HUES6 (cell line): ENCODE data around the gene CECR2.

Experiments used
- H3K27ac ChIP-seq: 2 replicates; pipeline ENCODE4 v1.7.0; 2013; ENCODE audit warnings: low read depth, mild to moderate bottlenecking, low read length, inconsistent platforms
- H3K27me3 ChIP-seq: 2 replicates; pipeline ENCODE4 v1.6.1; 2013; ENCODE audit warnings: low read length; ENCODE audit not compliant: control insufficient read depth, insufficient read depth
- H3K36me3 ChIP-seq: 2 replicates; pipeline ENCODE4 v1.6.1; 2013; ENCODE audit warnings: low read length; ENCODE audit not compliant: control insufficient read depth, insufficient read depth
- H3K4me1 ChIP-seq: 2 replicates; pipeline ENCODE4 v1.6.1; 2013; ENCODE audit warnings: low read length; ENCODE audit not compliant: control insufficient read depth, insufficient read depth
- H3K4me3 ChIP-seq: 2 replicates; pipeline ENCODE4 v1.5.1; 2013; ENCODE audit warnings: low read depth, low read length
- H3K9ac ChIP-seq: one replicate; pipeline ENCODE4 v1.6.1; 2013; ENCODE audit warnings: mild to moderate bottlenecking, low read length
- H3K9me3 ChIP-seq: 2 replicates; pipeline ENCODE4 v1.6.1; 2013; ENCODE audit warnings: low read depth, low read length; ENCODE audit not compliant: control insufficient read depth, insufficient read depth

The CECR2 gene

DNA sequence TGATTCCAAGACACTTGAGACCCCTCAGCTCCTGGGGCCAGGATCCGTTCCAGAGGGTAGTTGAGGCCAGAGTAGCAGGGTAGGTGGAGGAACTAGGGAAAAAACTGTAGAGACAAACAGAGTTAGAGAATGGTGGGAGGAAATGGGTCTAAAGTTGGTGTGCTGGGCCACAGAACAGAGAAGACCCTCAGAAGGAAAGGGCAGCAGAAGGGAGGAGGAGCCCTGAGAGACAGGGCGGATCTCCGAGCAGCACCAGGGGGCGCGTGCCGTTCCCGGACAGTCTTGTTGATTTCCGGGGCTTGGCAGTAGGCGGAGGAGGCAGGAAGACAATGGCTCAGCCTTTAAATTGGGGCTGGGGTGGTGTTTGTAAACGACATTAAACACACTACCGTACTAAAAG, 2.4 kb upstream of the CECR2 start:
- no peaks in the 10 kb centered on the region for H3K36me3 ChIP-seq
- peak overlapping the region; percentile 99 for H3K27ac ChIP-seq
- peak overlapping the region; percentile 95 for H3K9ac ChIP-seq
- H3K9me3 ChIP-seq: no peaks in the 10 kb centered on the region
- no peaks in the 10 kb centered on the region for H3K27me3 ChIP-seq
- peak overlapping the region; percentile 83 for H3K4me3 ChIP-seq
- H3K4me1 ChIP-seq: peaks cover 17% of the 10 kb centered on the region

- Histone ChIP-seq H3K36me3 (no peaks in the 10 kb centered on the region), H3K4me1 (peaks cover 23% of the 10 kb centered on the region), H3K4me3 (peak overlapping the region; percentile 83), H3K9me3 (no peaks in the 10 kb centered on the region), H3K9ac (peak overlapping the region; percentile 95), H3K27me3 (no peaks in the 10 kb centered on the region), H3K27ac (peak overlapping the region; percentile 99)
Measured at GRCh38 chr22:17368144-17368543, 1.1 kb upstream of the CECR2 start.

DNA sequence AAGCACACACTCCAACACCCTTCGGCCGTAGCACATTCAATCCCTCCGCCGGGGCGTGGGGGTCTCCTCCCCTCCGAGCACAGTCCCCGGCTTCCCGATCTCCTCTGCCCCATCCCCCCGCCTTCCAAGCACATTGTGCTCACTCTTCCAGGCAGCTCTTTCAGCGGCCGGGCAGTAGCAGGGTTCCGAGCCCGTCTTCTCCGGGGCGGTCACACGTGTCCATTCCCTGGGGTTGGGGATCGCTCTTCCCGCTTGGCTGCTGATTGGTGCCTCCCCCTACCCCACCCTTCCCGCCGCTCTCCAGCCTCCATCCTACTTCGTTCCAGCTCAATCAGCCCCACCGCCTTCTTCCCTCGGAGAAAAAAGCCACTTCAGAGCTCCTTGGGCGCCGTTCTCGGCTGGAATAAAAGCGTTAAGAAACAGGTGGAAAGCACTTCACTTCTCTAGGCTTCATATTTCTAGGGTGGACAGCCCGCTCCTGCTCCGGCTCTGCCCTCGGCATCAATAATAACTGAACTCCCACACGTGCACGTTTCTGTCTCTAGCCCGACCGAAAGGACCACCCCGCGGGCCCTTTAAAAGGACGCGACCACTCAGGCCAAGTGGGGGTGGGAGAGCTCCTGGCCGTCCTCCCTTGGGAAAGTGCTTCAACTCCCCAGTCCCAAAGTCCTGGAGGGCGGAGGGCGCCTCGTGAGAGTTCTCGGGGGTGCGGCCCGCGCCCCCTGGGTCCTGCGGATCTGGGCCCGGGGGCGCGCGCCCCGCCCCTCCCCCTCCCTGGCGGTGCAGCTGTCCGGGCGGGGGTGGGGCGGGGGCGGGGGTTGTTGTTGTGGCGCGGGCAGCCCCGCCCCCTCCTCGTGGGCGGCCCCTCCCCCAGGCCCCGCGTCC, 464 bp upstream of the CECR2 start:
- Histone ChIP-seq H3K4me1 (peaks cover 29% of the 10 kb centered on the region), H3K9ac (peak overlapping the region; percentile 95), H3K27me3 (no peaks in the 10 kb centered on the region), H3K4me3 (peak overlapping the region; percentile 83), H3K36me3 (no peaks in the 10 kb centered on the region), H3K9me3 (no peaks in the 10 kb centered on the region), H3K27ac (peak overlapping the region; percentile 99)

DNA sequence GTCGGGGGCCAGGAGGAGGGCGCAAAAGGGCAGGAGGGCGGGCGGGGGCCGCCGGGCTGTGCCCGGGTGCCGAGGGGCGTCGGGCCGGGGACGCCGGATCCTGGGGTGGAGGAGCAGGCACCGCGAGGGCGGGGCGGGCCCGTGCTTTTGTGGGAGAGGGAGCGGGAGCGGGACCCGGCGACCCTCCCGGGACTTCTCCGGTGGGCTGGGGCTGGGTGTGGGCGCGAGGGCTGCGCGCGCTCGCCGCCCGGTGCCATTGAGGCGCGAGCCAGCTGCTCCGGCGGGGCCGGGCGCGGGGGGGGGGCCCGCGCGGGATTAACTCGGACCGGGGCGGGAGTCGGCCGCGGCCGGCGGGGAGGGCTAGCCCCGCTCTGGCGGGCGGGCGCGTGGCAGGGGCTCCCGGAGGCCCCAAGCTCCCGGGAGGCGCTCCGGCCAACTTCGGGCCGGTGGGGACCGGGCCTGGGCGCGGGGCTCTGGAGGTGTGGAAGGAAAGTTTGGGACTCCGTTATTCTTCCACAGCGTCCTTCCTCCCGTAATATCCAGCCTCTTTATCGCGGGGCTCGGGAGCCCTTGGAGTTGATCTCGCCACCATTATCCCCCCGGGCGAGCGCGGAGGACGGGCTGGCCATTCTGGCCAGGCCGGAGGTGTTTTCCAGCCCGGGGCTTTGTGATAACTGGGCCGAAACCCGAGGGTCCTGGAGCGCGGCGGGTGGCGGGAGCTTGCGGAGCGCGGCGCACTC, 936 bp downstream of the CECR2 start:
- peak overlapping the region; percentile 96 for H3K27ac ChIP-seq
- H3K27me3 ChIP-seq: no peaks in the 10 kb centered on the region
- no peaks in the 10 kb centered on the region for H3K9me3 ChIP-seq
- 0 out of 2 replicates have a peak, but pooled peaks cover under 1% of the 10 kb centered on the region for H3K36me3 ChIP-seq
- peak overlapping the region; percentile 83 for H3K4me3 ChIP-seq
- peak overlapping the region; percentile 91 for H3K9ac ChIP-seq
- H3K4me1 ChIP-seq: peaks cover 41% of the 10 kb centered on the region

- Histone ChIP-seq H3K4me3 (peak overlapping the region; percentile 83), H3K4me1 (peaks cover 45% of the 10 kb centered on the region), H3K27ac (peak overlapping the region; percentile 96), H3K9ac (peak overlapping the region; percentile 91), H3K36me3 (0 out of 2 replicates have a peak, but pooled peaks cover 2% of the 10 kb centered on the region), H3K27me3 (no peaks in the 10 kb centered on the region), H3K9me3 (no peaks in the 10 kb centered on the region)
Measured at GRCh38 chr22:17370766-17371432, 1.6 kb downstream of the CECR2 start.

DNA sequence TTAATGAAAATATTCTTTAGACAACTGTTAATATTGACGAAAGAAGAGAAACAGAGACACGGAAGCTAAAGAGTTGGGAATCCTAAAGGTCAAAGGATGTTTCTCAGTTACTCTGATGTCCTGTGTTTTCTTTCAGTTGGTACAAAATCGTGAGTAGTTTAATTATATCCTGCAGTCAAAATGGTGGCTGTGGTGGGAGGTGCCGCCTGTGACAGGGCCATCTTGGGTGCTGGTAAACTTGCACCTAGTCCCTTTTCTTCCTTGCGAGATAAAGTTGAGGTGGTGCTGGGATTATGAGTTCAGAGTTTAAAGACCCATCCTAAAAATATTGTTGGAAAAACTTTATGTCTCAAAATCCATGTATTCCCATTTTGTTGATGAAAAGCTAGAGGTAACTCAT, 2.2 kb downstream of the CECR2 start:
- peaks cover 45% of the 10 kb centered on the region for H3K4me1 ChIP-seq
- H3K9me3 ChIP-seq: no peaks in the 10 kb centered on the region
- H3K9ac ChIP-seq: peak overlapping the region; percentile 91
- peak overlapping the region; percentile 83 for H3K4me3 ChIP-seq
- peak overlapping the region; percentile 96; the same call in 1 of the 2 replicates for H3K27ac ChIP-seq
- H3K27me3 ChIP-seq: no peaks in the 10 kb centered on the region
- 0 out of 2 replicates have a peak, but pooled peaks cover 2% of the 10 kb centered on the region for H3K36me3 ChIP-seq

DNA sequence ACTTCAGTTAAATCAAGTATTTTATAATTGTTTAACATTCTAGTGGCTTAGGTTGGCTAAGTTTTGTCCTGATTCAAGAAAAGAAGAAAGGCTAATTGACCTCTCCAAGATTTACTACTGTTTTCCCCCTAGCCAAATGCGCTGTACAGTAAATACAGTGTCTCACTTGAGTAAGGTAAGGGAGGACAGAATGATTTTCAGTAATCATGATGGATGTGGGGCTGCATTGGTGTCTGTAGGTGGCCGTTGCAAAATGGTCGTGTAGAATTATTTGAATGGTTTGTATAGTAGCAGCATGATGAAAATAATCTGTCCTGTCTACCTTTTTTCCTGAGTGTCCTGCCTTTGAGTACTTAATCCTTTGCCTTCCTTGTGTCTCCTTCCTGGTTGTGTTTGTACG, 4.6 kb downstream of the CECR2 start:
- Histone ChIP-seq H3K27ac (no peak overlapping the region), H3K9me3 (no peaks in the 10 kb centered on the region), H3K4me1 (peaks cover 47% of the 10 kb centered on the region), H3K36me3 (0 out of 2 replicates have a peak, but pooled peaks cover 2% of the 10 kb centered on the region), H3K27me3 (no peaks in the 10 kb centered on the region), H3K4me3 (peak overlapping the region; percentile 16; the same call in 1 of the 2 replicates), H3K9ac (no peak overlapping the region)

DNA sequence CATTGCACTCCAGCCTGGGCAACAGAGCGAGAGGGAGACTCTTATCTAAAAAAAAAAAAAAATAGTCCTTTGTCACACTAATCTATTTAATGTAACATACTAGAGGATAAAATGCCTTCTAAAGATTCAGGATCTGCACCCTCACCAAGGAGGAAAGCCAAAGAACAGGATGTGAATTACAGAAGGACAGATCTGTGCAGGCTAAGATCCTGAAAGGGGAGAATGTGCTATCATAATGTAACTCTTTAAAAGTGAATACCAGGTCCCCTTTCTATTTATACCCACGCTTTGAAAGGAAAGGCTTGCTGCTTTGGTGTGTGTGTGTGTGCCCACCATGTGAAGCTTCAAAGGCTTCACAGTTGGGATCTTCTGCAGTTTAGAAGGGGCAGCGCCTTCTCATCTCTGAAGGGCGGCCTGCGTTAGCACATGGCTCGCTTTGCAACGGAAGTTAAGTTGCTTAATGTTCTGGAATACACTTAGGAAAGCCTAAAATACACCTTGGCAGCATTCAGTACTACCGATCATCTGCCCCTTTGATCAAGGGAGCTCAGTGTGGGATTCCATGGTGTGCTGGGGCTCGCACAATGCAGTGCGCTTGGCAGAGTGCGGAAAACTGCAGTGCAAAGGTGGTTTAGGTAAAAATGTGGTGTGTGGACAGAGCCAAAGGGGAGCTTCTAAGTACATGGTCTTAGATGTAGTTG, 6.8 kb downstream of the CECR2 start:
- peaks cover 67% of the 10 kb centered on the region for H3K4me1 ChIP-seq
- no peak overlapping the region for H3K4me3 ChIP-seq
- no peaks in the 10 kb centered on the region for H3K9me3 ChIP-seq
- H3K27ac ChIP-seq: peak overlapping the region; percentile 39; the same call in 1 of the 2 replicates
- 0 out of 2 replicates have a peak, but pooled peaks cover 2% of the 10 kb centered on the region for H3K36me3 ChIP-seq
- H3K27me3 ChIP-seq: no peaks in the 10 kb centered on the region
- no peak overlapping the region for H3K9ac ChIP-seq

GRCh38 chr22:17376950-17377349, 7.7 kb downstream of the CECR2 start:
- Histone ChIP-seq H3K4me3 (no peak overlapping the region), H3K9me3 (no peaks in the 10 kb centered on the region), H3K4me1 (peaks cover 69% of the 10 kb centered on the region), H3K27ac (peak overlapping the region; percentile 18; the same call in 1 of the 2 replicates), H3K9ac (no peak overlapping the region), H3K36me3 (0 out of 2 replicates have a peak, but pooled peaks cover 2% of the 10 kb centered on the region), H3K27me3 (no peaks in the 10 kb centered on the region)

DNA sequence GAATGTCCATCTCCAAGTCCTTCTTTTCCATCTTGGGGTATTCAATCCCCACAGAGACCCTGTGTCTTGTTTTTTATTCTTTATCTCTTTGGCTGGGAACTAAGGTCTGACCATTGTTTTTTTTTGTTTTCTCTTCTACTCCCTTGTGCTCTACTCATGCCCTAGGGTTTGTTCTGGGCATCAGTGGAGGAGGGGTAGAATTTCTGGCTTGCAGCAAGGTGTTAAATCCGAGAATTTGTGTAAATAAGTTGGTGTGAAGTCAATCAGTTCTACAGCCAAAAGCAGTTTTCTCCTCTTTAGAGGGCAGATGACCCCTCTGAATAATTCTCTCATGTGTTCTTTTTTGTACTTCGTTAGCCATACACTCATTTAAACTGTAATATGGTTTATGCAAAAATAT, 10.7 kb downstream of the CECR2 start:
- Histone ChIP-seq H3K4me3 (peak overlapping the region; percentile 42), H3K36me3 (0 out of 2 replicates have a peak, but pooled peaks cover 2% of the 10 kb centered on the region), H3K9ac (no peak overlapping the region), H3K9me3 (peaks cover 12% of the 10 kb centered on the region; the same call in 1 of the 2 replicates), H3K27me3 (no peaks in the 10 kb centered on the region), H3K4me1 (peaks cover 51% of the 10 kb centered on the region), H3K27ac (peak overlapping the region; percentile 21)
